ENCODE data around the gene DRD3. TPM values are rescaled to one million over a fixed set of nuclear protein-coding genes. Genes with fewer than 3 reads are reported as not detected.

The DRD3 gene
- total RNA-seq, 2 donors from 2014 or later: not detected

- intact Hi-C loops (cut with DNase I): no loop called here
- no peaks in the 10 kb centered on the region for H3K9me3 ChIP-seq
Measured at GRCh38 chr3:114207768-114208167, 28.9 kb upstream of the DRD3 start.

GRCh38 chr3:114206342-114206741 lies 27.5 kb upstream of the DRD3 start:
- Histone ChIP-seq H3K4me3 (no peak overlapping the region), H3K4me1 (no peaks in the 10 kb centered on the region), H3K36me3 (no peaks in the 10 kb centered on the region), H3K9ac (ENCODE audit: low read depth in 2 of 2, low read length in 2 of 2) (no peak overlapping the region), H3K27ac (no peak overlapping the region), H3K27me3 (no peaks in the 10 kb centered on the region), H3K9me3 (no peaks in the 10 kb centered on the region)
- DNase-seq: no peak
- TF ChIP-seq CTCF (IDR thresholded peaks at IDR 0.05): no peak
- intact Hi-C loops (cut with DNase I): no loop called here

More at GRCh38 chr3:114207768-114208167, 28.9 kb upstream of the DRD3 start:
- H3K9ac ChIP-seq (ENCODE audit: low read depth in 2 of 2, low read length in 2 of 2): no peak overlapping the region
- no peak overlapping the region for H3K27ac ChIP-seq
- no peak for DNase-seq
- H3K4me3 ChIP-seq: no peak overlapping the region
- H3K4me1 ChIP-seq: no peaks in the 10 kb centered on the region
- TF ChIP-seq CTCF (IDR thresholded peaks at IDR 0.05): no peak
- no peaks in the 10 kb centered on the region for H3K36me3 ChIP-seq
- H3K27me3 ChIP-seq: no peaks in the 10 kb centered on the region

- no peaks in the 10 kb centered on the region for H3K27me3 ChIP-seq
- H3K36me3 ChIP-seq: no peaks in the 10 kb centered on the region
- intact Hi-C loops (cut with DNase I): no loop called here
- no peak overlapping the region for H3K27ac ChIP-seq
- H3K9ac ChIP-seq (ENCODE audit: low read depth in 2 of 2, low read length in 2 of 2): no peak overlapping the region
- H3K9me3 ChIP-seq: no peaks in the 10 kb centered on the region
- H3K4me3 ChIP-seq: no peak overlapping the region
- no peak for TF ChIP-seq CTCF (IDR thresholded peaks at IDR 0.05)
- no peak for DNase-seq
- no peaks in the 10 kb centered on the region for H3K4me1 ChIP-seq
Measured at GRCh38 chr3:114205541-114205940, 26.7 kb upstream of the DRD3 start.

- no peak overlapping the region for H3K27ac ChIP-seq
- no peak for DNase-seq
- H3K9me3 ChIP-seq: no peaks in the 10 kb centered on the region
- H3K9ac ChIP-seq (ENCODE audit: low read depth in 2 of 2, low read length in 2 of 2): no peak overlapping the region
- no peaks in the 10 kb centered on the region for H3K4me1 ChIP-seq
- H3K4me3 ChIP-seq: no peak overlapping the region
- H3K27me3 ChIP-seq: no peaks in the 10 kb centered on the region
- H3K36me3 ChIP-seq: no peaks in the 10 kb centered on the region
- intact Hi-C loops (cut with DNase I): no loop called here
- TF ChIP-seq CTCF (IDR thresholded peaks at IDR 0.05): no peak
Measured at GRCh38 chr3:114194750-114195149, 15.9 kb upstream of the DRD3 start.

- no peak for TF ChIP-seq CTCF (IDR thresholded peaks at IDR 0.05)
- H3K4me1 ChIP-seq: no peaks in the 10 kb centered on the region
- H3K9ac ChIP-seq (ENCODE audit: low read depth in 2 of 2, low read length in 2 of 2): no peak overlapping the region
- H3K36me3 ChIP-seq: no peaks in the 10 kb centered on the region
- no peak for DNase-seq
- intact Hi-C loops (cut with DNase I): no loop called here
- no peak overlapping the region for H3K27ac ChIP-seq
- no peaks in the 10 kb centered on the region for H3K9me3 ChIP-seq
- no peak overlapping the region for H3K4me3 ChIP-seq
- H3K27me3 ChIP-seq: no peaks in the 10 kb centered on the region
Measured at GRCh38 chr3:114192136-114192535, 13.3 kb upstream of the DRD3 start.

- intact Hi-C loops (cut with DNase I): no loop called here
- Histone ChIP-seq H3K4me1 (no peaks in the 10 kb centered on the region), H3K9me3 (no peaks in the 10 kb centered on the region), H3K27ac (no peak overlapping the region), H3K27me3 (no peaks in the 10 kb centered on the region), H3K4me3 (no peak overlapping the region), H3K9ac (ENCODE audit: low read depth in 2 of 2, low read length in 2 of 2) (no peak overlapping the region), H3K36me3 (no peaks in the 10 kb centered on the region)
- no peak for DNase-seq
- TF ChIP-seq CTCF (IDR thresholded peaks at IDR 0.05): no peak
Measured at GRCh38 chr3:114186501-114186900, 7.6 kb upstream of the DRD3 start.

Measured in colonic mucosa (tissue), 4 donors.